GM19035 (cell line): Measurements from ENCODE around the gene AICDA.

Experiments
- ATAC-seq: cut with Tn5 transposase; IDR thresholded peaks from one replicate; pipeline ENCODE4 v1.9.1; 2021; ENCODE audit not compliant: unreplicated experiment

Gene AICDA

GRCh38 chr12:8556531-8557097 lies 56.0 kb downstream of the AICDA start:
- no peak for ATAC-seq

- ATAC-seq, result no peak
Measured at GRCh38 chr12:8554451-8555195, 58.0 kb downstream of the AICDA start.

DNA sequence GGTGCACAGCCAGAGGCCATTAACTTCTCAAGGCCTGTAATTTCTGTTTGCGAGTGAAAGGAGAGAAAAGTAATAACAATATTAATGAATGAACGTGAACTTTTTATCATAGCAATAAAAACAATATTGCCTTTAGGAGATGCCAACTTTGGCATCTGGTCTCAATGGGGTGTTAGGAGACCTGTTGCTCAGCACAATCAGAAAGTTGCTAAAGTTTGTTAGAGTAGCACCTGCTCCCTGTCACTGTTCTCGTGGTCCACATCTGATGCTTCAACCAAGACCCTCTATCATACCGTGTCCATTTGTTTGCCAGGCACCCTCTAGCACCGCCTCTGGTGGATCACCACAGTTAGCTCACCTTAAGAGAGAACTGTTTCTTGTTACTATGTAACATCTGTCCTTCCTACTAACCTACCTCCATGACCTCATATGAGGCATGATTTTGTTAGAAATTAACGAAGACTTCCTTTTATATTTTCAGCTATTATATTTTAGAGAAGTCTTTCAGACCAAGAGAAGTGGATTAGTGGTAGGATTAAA lies 59.5 kb downstream of the AICDA start:
- ATAC-seq, result no peak
